Fibroblast of skin of left quadriceps (primary cell): ENCODE results near the gene LEAP2.

ENCODE experiments used
- DNase-seq, 2 experiments: peaks; one replicate each; pipeline ENCODE4 v3.0.0-alpha.2; 2013; ENCODE audit warnings: low read depth in 2 of 2

LEAP2 gene

DNA sequence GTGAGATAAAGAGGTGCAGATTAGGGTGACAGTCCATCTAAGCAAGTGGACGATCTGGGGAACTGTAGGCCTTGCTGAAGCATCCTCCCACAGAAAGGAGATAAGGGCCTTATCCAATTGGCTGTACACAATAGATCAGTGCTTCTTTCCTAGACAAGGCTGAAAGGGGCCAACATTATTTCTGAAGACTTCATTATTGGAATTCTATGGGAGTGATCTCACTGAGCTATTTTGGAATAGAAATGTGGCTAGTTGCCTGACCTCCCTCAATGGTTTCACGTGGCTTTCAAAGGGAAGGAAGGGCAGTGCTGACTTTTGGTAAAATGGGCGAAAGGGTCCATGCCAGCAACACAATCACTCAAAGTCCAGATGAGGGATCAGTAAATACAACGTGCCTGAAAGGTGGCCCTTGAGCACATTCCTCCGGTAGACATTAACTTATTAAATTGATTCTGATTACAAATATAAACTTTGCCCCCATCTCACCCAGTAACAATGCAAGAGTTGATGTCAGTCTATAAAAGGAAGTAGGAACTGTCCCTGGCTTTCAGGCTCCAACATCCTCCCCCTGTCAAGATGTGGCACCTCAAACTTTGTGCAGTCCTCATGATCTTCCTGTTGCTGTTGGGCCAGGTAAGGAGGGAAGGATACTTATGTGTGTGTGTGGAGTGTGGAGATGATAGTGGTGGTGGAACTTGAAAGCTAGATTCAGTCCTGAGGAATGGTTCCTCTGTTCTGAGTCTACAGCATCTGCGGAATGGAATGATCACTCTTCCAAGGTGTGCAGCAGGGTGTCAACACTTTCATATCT is at the start of gene LEAP2:
TSS of gene LEAP2 (plus strand) at position 550 of the 811 bp plus-strand sequence. CDS start at position 577, 27 bp downstream.
- DNase-seq: no peak

DNA sequence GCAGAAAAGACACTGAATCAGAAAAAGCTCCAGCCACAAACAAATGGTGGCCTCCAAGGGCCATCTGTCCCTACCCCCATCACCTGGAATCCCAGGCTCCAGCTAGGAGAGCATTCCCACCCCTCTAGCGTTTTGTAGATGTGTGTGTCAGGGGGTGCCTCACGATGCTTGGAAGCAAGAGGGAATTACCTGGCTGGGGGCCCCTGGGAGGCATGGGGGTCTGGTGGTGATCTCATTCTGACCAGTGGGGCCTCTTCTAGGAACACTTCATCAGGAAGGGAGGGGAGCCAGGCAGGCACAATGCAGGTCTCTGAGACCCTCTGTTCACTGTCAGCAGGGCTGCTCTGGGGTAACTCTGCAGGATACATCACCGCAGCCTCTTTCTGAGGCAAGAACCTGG is 49.0 kb upstream of the LEAP2 start:
- no peak for DNase-seq

DNA sequence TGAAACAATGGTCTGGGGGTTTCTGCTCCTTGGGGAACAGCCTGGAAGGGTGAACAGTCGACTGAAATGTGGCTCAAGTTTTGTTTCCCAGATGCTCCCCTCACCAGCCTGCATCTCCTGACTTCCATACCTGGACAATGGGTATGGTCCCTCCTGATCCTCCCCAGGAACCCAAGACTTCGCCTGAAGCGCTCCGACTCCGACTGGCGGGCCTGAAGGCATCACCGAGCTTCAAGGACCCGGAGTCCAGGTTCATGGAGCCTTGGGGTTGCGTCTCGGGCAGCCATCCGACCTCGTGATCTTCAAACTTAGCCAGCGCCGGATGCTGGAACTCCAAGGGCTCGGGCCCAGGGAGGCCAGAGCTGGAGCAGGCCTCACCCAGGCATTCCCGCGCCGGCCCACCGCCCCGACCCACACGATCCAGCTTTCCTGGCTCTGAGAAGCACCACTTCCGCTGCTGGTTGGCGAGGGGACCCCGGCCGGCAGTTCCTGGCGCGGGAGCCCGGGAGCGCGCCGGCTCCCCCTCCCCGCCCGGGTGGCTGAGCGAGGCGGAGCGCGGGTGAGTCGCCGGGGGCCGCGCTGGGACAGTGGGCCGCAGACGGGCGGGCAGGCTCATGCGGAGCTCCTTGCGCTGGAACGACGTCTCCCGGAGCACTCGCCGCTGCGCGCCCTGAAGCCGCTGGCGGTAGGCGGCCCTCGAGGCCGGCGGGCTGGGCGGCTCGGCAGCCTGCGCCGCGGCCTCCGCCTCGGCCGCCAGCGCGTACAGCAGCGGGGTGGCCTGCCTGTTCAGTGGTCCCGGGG is 48.2 kb upstream of the LEAP2 start:
- no peak for DNase-seq

- no peak for DNase-seq
Measured at GRCh38 chr5:132825834-132826391, 47.6 kb upstream of the LEAP2 start.

DNA sequence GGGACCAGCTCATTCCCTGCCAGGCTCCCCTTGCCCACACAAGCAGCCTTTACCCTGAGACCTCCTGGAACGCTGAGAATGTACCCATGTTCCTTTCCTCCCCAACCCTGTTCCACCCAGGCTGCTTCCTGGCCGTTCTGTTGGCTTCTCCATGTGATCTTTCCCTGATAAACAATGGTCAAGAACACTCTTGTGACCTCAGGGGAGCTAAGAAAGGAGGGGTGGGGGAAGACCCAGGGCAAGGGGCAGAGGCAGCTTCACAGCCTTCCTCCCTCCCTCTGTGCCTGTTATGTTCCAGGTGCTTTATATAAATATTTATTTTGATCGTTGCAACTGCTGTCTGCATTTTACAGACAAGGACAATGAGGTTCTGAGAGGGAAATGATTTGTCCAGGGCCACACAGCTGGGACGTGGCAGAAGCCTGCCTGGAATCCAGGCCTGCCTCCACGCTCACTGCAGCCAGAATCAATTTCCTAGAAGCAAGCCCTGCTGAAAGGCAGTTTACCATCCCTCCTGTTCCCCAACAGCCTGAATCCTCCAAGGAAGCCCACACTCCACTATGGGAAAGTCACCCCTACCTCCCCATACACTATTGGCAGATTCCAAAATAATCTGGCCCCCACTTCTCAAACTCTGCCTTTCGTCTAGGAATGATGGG is 46.9 kb upstream of the LEAP2 start:
- no peak for DNase-seq

- no peak for DNase-seq
Measured at GRCh38 chr5:132827943-132828673, 45.4 kb upstream of the LEAP2 start.

DNA sequence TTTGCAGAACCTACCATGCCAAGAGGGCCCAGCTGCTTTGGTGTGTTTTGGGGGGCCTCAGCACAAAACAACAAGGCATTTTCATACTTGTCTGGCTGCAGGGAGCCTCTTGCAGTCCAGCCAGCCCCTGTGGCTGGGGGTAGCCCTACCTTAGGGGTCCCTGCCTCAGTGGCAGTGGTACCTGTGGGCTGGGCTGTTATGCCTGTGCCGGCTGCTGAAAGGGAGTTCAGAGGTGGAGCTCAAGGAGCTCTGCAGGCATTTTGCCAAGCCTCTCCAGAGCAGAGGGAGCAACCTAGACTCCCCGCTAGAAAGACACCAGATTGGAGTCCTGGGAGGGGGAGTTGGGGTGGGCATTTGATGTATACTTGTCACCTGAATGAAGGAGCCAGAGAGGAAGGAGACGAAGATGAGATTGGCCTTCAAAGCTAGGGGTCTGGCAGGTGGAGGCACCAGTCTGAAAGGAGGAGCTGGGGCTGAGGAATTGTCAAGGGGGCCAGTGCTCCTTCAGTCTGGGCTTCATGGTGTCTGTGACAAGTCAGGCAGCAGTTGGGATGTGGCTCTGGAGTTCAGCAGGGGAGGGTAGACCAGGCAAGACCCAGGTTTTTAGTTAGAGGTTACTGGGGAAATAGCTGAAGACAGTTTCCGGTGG is 44.5 kb upstream of the LEAP2 start:
- no peak for DNase-seq

- no peak for DNase-seq
Measured at GRCh38 chr5:132829742-132830435, 43.6 kb upstream of the LEAP2 start.

- DNase-seq: no peak
Measured at GRCh38 chr5:132830436-132831094, 42.9 kb upstream of the LEAP2 start, which contains the start of gene SHROOM1. SHROOM1 (minus strand) TSS chr5:132830647; CDS start chr5:132826140, 4,507 bp downstream.

DNA sequence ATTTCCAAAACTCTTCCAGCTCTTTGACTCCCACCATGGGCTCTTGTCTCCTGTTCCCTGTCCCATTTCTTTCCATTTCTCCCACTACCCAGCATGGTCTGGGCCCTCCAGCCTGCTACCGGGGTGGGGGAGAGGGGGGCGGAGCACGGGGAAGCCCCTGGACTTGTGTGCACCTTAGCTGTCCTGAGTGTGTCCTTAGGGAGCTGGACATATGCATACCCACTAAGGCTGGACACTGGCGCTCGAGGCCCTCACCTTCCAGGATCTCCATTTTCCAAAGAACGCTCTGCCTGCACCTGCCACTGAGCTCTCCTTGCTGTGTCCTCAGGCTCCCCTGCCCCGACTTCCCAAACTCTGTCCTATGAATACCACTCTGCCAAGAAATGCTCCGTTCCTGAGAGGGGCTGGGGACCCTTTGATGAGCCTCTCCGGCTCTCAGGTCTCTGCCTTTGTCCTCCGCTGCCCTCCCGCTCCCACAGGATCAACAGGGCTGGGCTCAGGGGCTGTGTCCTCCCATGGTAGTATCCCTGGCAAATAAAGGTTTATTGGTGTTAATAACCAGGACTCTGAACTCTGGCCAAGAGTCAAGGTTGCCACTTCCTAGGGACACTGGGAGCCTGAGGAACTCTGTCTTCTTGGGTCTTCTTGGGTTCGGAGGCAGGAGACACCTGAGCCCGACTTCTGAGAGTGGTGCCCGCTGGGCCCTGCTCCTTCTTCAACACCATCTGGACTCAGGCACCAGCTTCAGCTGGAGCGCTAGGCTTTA is 42.2 kb upstream of the LEAP2 start:
- no peak for DNase-seq

- no peak for DNase-seq
Measured at GRCh38 chr5:132832612-132833011, 40.9 kb upstream of the LEAP2 start.

DNA sequence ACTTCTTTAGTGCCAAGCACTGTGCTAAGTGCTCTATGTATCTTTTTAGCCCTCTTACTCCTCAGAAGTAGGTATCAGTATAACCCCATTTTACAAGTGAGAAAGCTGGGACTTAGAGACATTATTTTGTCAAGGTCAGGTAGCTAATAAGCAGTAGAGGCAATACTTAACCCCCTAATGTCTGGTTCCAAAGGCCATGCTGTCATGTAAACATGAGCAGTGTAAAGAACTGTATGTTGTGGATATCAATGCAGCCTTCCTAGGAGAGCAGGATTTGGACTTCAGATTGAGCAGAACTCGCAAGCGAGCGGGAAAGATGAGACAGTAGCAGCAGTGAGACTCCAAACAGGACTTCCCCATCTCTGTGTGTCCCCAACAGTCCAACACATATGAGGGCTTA is 39.4 kb upstream of the LEAP2 start:
- DNase-seq: no peak

- no peak for DNase-seq
Measured at GRCh38 chr5:132836852-132837251, 36.6 kb upstream of the LEAP2 start.

GRCh38 chr5:132837868-132838267 is 35.6 kb upstream of the LEAP2 start:
- no peak for DNase-seq

DNA sequence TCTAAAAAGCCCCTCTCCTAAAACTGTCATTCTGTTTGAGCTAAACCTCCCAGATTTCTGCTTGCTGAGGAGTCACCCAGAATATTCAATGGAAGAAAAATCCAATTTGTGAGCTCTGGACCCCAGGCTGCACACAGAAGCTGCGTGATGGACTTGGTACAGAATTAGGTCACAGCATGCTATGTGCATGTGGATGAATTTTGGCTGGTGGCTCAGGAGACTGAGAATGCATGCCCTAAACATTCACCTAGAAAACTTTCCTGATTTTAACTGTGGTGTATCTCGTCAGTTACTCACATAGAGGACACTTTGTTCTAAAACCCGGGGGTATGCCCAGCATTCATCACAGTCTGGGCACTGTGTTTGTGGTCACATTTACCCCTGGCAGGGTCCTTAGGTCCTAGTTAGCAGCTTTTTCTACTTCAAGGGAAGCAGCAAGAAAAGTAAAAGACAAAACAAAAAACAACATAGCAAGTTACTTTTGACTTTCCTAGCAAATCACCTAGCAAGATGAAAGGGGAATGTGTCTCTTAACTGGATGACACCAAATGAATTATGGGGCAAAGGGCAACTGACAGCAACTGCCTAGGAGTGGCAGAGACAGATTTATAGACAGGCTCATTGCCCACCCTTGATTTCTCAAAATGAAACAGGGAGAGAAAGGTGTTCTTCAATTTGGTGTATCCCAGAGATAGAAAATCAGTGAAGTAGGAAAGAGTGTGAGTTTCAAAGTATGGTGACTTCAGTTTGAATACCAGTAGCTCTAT is 34.8 kb upstream of the LEAP2 start:
- DNase-seq: no peak

DNA sequence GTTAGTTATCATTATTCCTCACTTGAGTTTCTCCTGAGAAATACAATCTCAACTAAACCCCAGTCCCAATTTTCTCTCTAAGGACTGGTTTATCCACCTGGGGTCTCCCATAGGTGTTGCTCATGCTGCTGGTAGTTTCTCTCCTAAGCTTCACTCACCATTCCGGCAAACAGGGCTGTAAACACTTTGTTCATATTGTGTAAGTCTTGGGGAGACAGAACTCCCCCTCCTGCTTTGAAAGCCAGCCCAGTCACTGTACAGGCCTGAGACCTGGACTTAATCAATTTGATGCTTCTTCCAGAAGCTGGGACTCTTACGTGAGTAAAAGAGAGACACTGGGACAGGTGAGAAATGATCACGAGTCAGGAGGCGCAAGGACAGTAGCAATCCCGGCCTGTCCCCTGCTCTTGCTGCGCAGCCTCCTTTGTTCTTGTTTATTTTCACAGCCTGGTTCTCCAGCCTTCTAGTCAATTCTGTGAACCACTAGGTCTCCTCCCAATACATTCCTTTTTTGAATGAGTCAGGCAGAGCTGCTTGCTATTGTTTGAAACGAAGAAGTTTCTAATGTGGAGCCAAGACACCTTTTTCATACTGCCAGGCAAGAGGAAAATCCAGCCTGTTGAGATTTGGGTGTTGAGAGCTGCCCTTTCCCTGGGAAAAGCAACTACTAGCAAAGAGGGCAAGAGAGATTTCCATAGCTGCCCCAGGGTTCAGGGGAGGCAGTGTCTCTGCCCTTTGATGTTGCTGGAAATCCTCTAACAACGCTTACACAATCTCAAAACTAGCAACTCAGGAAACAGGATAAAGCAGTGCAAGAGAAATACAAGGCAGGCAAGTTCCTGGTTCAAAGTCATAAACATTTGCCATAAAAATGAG is 33.8 kb upstream of the LEAP2 start:
- no peak for DNase-seq

GRCh38 chr5:132840313-132840712 is 33.2 kb upstream of the LEAP2 start:
- DNase-seq: no peak
